HG02943 (cell line): ENCODE measurements around the gene GOSR2.
"Not testable (repeated sequence)": the region's sequence is repeated elsewhere in the genome, so short reads cannot be mapped to it uniquely, and the experiment has no call there.

Experiments used
- ATAC-seq: cut with Tn5 transposase; IDR thresholded peaks from one replicate; pipeline ENCODE4 v1.9.1; 2021; ENCODE audit warnings: mild to moderate bottlenecking, low read depth, moderate library complexity; ENCODE audit not compliant: unreplicated experiment

GOSR2 gene

DNA sequence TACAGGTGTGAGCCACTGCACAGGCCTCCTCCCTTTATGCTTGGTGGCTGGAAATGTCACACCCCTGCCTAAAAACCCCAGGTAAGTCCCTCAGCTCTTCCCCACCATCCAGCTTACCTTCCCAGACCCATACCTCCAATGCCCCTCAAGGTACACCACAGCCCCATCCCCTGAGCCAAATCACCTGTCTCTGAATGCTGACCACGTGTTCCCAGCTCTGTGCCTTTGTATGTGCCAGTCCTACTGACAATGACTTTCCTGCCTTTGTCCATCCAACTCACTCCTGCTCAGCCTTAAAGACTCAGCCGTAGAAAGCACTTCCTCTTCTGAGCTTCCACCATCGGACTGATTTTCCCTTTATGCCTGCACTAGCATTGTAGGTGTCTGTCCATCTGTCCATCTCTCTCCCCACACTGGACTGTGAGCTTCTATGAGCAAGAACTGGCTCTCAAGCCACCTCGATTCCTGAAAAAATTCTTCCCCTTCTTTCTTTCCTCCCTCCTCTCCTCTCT is 30.7 kb upstream of the GOSR2 start:
- no peak for ATAC-seq

DNA sequence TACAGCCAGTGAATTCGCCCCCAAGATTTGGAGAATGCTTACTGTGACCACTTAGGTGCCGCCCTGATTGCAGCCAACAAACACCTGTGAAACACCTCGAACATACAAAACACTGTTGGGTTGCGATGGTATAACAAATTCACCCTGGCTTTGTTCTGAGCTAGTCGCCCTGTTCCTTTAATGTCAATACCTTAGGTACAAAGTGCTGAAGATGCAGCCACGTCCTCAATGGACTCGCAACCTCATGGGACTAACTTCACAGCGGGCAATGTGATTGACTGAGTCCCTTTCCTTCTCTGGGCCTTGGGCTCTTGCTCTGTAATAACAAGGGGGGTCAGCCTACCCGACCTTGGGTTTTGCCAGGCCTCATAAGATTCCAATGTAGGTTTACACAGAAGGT is 28.9 kb upstream of the GOSR2 start:
- ATAC-seq: no peak

DNA sequence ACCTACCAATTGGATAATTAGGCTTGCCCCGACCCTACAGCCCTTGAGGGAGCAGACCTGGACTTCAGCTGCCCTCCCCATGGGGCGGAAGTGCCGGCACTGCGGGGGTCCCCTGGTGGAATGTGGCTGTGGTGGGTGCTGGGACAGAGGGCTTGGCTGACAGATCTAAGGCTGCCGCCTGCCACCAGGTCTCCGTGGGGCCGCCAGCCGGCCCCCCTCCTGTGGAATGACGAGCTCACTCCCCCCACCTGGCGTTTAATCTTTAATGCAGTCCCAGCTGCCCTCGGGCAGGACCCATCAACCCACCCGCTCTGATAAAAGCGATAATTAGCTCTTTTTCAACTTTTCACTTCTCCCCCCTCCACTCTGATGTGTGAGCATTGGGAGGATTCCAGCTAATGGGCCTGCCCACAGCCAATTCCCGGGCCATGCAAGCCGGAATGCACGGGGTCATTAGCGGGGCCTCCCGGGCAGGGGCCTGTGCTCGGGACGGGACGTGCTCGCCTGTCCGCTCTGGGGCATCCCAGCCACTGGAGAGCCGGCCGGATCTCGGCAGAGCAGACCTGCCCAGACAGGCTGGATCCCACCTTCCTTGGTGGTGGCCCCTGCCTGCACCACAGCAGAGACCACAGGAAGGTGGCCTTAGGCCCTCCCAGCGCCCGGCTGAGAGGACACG is 28.3 kb upstream of the GOSR2 start:
- ATAC-seq: no peak

DNA sequence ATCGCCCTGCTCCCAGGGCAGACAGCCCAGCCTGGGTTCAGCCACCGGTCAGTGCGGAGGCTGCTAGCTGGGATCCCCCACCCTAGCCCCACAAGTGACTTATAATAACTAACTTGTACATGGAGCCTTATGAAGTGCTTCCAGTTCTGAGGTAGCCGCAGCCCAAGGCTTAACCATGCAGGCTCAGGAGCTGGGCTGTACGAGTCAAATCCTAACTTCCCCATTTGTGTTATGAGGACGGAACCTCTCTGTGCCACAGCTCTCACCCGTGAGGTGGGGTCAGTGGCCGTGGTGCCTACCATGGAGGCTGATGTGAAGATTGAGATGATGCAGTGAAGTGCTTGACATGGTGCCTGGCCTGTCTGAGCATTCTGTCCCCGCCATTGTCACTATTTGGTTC is 27.8 kb upstream of the GOSR2 start:
- ATAC-seq: no peak

DNA sequence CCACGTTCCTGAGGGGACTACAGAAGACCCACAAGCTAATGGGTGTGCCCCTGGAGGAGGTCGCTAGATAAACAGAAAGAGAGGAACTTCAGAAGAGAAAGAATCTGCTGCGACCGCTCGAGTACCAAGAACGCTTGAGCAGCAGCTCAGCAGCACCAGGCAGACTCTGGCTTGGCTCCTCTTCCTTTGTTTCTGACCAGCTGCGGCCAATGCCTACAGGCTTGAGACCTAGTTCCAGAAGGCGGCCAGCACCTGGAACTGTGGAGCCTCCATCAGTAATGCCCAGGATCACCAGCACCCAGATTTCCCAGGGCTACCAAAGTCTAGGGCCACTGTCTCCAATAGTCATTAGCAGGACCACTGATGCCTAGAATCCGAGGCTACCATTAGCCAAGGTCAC is 26.0 kb upstream of the GOSR2 start:
- ATAC-seq: no peak

DNA sequence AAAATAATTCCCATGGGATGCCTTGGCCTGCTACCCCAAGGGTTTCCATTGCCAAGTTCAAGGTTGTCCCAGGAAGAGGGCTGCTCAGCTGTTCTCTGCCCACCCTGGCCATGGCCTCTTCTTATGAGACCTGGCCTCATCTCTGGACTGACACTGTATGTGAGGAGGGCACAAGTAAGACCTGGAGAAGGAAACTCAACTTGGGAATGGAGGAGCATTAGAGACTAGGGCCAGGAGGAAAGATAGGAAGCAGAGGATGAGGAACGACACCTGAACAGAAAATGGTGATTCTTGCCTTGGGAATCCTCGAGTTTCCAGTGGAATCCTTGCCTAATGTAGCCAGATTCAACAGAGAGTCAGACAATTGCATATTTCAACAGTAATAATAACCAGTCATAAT is 24.6 kb upstream of the GOSR2 start:
- ATAC-seq: no peak

DNA sequence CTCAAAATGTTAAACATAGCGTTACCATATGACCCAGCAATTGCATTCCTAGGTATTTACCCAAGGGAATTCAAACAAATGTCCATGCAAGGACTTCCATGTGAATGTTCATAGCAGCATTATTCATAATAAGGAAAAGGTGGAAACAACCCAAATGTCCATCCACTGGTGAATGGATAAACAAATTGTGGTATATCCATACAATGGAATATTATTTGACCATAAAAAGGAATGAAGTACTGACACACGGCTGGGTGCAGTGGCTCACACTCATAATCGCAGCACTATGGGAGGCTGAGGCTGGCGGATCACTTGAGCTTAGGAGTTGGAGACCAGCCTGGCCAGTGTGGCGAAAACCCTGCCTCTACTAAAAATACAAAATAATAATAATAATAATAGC is 24.1 kb upstream of the GOSR2 start:
- ATAC-seq: no peak

DNA sequence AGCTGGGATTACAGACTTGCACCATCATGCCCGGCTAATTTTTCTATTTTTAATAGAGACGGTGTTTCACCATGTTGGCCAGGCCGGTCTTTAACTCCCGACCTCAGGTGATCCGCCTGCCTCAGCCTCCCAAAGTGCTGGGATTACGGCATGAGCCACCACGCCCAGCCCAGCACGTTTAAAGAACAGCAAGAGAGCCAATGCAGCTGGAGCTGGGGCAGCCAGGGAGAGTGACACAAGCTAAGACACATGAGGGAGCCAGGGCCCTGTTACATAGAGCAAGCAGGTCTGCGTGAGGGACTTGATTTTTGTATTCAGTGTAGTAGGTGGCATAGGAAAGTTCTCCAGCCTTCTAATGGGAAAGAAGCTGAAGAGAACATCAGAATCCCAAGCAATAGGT is 21.7 kb upstream of the GOSR2 start:
- no peak for ATAC-seq

DNA sequence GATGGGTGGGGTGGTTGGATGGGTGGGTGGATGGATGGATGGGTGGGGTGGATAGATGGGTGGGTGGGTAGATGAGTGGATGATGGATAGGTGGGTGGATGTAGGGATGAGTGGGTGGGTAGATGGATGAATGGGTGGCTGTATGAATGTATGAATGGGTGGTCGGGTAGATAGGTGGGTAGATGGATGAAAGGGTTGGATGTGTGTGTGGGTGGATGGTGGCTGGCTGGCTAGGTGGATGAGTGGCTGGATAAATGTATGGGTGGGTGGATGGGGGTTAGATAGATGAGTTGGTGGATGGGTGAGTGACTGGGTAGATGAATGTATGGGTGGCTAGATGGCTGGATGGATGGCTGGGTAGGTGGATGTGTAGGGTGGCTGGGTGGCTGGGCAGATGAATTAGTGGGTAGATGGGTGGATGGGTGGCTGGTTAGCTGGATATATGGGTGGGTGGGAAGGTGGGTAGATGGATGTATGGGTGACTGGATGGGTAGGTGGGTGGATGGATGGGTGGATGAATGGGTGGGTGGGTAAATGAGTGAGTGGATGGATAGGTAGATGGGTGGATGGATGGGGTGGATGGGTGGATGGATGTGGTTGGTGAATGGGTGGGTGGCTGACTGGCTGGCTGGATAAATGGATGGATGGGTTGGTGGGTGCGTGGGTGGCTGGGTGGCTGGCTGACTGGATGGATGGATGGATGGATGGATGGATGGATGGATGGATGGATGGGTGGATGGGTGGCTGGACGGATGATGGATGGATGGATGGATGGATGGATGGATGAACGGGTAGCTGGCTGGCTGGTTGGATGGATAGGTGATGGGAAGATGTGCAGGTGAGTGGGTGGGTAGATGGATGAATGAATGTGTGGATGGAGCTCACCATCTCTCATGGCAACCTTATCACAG is 18.9 kb upstream of the GOSR2 start:
- no peak for ATAC-seq

DNA sequence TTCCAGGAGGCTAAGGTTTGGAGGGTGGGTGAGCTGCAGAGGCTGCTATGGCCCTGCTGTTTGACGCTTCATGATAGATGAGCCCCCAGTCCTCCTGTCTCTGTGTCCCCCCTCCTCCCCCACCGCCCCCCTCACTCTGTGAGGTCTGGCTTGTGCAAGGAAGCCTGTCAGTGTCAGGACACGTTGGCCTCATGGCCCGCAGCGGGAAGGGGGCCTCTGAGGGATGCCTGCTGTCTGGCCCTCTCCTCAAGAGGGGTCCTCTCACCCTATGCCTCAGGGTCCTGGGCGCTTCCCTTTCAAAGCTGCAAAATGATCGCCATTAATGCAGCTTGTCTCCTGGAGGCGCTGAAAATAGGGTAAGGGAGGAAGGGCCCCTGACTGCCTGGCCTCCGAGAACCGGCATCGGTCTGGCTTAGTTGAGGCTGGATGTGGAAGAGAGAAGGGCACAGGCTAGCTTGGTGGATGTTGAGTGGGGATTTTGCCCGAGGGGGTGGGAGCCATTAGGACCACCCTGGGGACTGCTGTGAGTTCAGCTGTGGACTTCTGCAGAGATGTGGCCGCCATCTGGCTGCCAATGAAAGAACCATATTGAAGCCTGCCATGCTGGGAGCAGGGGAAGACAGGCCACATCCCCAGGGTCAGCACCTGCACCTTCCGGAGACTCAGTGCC is 14.8 kb upstream of the GOSR2 start:
- ATAC-seq: no peak

DNA sequence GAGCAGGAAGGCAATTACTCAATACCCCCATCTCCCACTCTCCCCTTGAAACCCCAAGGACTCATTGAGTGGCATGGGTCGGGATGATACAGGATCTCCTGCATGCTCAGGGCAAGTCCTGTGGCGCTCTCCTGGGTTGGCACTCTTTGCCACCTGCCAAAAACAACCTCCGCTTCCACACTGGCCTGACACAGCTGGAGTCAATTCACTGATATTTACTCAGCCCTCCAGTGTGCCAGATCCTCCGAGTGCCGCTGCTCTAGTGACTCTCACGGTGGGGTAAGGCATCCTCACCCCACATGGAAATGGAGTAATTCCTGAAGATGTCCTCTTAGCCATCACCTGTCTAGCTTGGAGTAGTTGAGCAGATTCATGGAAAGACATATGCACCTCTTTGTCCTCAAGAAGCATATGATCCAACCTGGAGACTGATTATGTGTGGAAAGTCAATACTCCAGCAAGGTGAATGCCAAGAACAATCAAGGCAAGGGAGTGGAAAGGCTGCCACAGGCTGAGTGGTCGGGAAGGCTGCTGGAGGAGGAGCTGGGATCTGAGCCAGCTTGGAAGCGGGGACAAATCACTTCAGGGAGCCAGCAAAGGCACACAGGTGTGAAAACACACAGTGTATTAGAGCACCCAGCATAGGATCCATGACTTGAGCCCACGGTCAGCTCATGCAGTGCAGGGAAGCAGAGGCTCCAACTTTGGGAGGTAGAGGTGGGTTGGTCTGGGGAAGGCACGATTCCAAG is 12.6 kb upstream of the GOSR2 start:
- ATAC-seq: no peak

DNA sequence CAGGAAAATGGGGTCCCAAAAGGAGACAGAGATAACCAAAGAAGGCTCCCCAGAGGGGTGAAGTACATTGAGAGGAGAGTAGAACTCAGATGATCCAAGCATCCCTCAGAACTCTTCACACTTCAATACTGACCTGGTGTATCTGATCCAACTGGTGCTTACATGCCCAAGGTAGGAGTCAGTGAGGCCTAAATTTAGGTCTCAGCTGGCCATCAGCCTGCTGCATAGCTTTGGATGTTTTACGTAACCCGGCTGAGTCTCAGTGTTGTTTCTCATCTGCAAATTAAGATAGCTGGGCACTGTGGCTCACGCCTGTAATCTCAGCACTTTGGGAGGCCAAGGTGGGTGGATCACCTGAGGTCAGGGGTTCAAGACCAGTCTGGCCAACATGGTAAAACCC is 11.6 kb upstream of the GOSR2 start:
- ATAC-seq: no peak

DNA sequence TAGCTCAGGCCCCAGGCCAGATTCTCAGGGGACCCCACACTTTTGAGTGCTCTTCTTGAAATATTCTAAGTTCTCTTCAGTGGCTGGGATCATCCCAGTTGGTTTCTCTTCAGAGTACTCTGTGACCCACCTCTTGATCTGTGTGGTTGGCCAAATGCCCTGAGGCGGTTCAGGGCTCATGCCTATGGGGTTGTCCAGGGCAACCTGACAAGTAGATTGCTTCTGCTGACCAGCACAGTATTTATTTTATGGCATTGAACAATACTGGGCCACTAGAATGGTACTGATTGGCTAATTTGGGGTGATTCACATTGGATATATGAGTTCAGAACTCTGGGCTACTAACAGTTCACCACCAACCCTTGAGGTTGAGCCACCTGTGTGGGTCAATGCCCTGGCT is 7.4 kb upstream of the GOSR2 start:
- no peak for ATAC-seq

DNA sequence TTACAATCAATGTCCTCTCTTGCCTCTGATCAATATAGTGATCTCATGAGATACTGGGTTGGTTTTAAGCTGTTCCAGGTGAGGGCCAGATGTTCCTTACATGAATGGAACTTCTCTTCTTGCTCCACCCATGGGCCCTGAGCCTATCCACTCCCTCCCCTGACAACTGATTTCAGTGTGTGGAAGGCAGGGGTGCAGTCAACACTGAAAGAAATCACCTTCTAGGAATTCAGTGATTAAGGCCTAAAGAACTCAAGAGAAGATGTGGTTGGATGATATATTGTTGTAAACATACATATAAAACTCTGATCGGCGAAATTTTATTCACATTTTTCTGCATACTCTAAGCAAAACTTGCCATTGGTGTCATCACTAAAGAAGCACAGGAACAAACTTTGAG is 6.7 kb upstream of the GOSR2 start:
- no peak for ATAC-seq

DNA sequence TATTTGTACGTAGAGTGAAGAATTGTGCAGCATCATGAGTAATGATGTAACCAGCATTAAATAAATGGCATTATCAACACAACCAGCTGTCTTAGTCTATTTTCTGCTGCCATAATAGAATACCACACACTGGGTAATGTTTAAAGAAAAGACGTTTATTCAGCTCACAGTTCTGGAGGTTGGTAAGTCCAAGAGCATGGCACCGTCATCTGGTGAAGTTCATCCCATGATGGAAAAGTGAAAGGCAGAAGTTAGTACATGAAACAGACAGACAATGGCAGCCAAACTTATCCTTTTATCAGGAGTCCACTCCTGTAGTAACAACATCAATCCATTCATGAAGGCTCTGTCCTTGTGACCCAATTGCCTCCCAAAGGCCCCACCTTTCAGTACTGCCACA is 6.3 kb upstream of the GOSR2 start:
- no peak for ATAC-seq

DNA sequence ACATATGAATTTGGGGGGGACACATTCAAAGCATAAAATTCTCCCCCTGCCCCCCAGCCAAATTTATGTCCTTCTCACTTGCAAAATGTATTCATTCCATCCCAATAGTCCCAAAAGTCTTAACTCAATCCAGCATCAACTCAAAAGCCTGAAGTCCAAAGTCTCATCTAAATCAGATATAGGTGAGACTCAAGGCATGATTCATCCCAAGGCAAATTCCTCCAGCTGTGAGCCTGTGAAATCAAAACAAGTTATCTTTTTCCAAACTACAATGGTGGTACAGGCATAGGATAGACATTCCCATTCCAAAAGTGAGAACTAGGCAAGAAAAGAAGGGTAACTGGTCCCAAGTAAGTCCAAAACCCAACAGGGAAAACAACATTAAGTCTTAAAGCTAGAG is 5.9 kb upstream of the GOSR2 start:
- ATAC-seq: no peak

DNA sequence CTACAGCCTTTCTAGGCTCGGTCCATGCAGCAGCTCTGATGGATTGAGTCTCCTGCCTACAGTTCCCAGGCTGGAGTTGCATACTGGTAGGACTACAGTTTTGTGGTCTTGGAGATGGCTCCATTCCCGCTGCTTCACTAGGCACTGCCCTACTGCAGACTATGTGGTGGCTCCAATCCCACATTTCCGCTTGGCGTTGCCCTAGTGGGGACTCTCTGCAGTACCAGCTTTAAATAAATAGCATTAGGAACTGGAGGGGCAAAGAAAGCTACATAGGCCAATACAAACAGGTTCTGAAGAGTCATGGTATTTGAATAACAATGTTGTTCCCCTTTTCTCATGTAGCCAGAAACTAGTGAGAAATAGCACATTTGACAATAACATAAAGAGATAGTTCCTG is 5.4 kb upstream of the GOSR2 start:
- no peak for ATAC-seq

DNA sequence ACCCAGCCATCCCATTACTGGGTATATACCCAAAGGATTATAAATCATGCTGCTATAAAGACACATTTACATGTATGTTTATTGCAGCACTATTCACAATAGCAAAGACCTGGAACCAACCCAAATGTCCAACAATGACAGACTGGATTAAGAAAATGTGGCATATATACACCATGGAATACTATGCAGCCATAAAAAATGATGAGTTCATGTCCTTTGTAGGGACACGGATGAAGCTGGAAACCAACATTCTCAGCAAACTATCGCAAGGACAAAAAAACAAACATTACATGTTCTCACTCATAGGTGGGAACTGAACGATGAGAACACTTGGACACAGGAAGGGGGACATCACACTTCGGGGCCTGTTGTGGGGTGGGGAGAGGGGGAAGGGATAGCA is 998 bp upstream of the GOSR2 start:
- not testable (repeated sequence) for ATAC-seq

DNA sequence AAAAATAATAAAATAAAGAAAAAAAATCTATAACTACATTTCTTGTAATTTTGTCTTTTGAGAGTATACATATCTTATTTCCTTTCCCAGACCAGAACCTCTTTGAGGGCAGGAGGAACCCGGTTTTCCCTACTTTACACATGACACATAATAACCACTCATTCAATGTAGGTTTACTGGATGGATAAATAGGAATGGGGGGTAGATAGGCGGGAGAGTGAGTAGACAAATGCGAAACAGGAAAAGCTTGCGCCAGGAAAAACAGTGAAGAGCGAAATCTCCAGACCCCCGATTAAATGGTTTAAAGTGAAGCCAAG is 515 bp upstream of the GOSR2 start:
- ATAC-seq: no peak

DNA sequence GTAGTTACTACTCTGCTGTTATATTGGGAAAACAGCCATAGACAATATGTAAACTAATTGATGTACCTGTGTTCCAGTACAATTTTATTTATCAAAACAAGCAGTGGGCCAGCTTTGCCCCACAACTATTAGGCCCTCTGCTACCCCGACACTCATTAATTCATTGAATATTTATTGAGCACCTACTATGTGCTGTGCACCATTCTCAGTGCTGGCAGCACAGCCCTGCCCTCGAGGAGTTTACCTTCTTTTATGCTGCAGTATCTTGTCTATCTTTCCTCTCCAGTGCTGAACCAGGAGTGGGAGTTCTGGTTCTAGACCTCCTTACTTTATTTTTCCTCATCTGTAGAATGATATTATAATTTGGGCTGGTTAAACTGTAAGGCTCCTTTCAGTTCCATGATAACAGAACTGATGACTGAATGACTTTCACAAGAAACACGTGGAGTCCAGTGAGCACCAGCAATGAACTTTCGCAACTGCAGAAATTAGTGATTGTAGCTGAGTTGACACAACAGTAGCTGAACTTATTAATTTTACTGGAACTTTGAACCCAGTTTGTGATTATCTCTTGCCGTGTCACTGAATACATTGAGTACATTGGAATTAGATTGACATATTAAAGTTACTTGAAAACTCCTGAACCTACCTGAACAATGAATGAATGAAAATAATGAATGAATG is 2.4 kb downstream of the GOSR2 start:
- ATAC-seq: no peak
